SIG-M5 (cell line): ENCODE data around the gene LRIG1.

Experiments
- DNase-seq: peaks from one replicate; lab custom pipeline; 2025; lab: John Stamatoyannopoulos, UW

The LRIG1 gene

DNA sequence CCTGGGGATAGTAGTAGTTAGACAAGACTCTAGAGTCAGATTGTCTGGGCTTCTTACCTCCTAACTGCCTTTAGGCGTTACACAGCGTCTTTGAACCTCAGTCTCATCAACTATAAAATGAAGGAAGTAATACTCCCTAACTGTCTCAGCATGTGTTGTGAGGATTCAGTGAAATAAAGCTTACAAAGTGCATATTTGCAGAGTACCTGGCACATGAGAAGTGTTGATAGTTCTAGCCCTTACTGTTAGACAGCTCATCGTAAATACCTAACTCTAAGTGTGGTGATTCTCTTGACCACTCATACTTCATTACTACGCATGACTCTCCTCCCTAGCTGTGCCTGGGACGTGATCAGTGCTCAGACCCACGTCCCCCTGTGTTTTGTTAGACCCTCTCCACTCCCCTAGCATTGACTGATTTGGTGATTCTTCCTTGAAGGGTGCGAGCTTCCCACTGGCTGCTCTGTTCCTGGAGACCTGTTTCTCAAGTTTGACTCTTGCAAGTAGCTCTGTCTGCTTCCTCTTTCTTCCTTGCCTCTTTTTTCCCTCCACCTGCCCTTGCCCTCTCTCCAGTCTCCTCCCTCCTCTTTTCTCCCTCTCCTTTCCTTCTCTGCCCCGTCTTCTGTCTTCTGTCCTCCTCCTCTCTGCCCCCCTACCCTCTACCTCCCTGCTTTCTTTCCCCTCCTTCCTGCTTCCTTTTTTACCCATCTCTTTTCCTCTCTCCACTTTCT lies 155.8 kb downstream of the LRIG1 start:
- DNase-seq, result no peak

- no peak for DNase-seq
These were observed 156.4 kb downstream of the LRIG1 start for GRCh38 chr3:66344391-66344811.

- DNase-seq, result no peak
These were observed 158.0 kb downstream of the LRIG1 start for GRCh38 chr3:66342717-66343356.

DNA sequence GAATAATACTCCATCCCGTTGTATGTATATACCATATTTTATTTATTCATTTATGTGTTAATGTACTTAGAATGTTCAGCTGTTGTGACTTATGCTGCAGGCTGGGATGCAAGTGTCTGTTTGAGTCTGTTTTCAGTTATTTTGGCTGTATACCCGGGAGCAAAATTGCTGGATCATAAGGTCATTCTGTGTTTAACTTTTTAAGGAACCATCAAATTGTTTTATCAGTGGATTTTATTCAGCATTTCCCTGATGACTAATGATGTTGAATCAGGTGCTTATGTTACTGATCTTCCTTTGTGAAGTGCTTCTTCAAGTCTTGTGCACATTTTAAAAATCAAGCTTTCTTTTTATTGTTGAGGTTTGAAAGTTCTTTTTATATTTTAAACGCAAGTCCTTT lies 161.9 kb downstream of the LRIG1 start:
- no peak for DNase-seq

GRCh38 chr3:66336333-66336766 lies 164.5 kb downstream of the LRIG1 start:
- no peak for DNase-seq

- no peak for DNase-seq
These were observed 165.2 kb downstream of the LRIG1 start for GRCh38 chr3:66335671-66336070.
